22Rv1 (cell line): ENCODE data around the gene FIZ1.

Experiments
- ZFX ChIP-seq: fragments of 450-650 bp; IDR thresholded peaks from 2 replicates; pipeline ENCODE4 v1.6.1; 2017; ENCODE audit warnings: antibody characterized with exemption, borderline replicate concordance
- TF ChIP-seq, protein P1 (sequence below): fragments of 450-650 bp; IDR thresholded peaks from 2 replicates; pipeline ENCODE4 v1.5.1; 2017; ENCODE audit warnings: mild to moderate bottlenecking

DNA sequence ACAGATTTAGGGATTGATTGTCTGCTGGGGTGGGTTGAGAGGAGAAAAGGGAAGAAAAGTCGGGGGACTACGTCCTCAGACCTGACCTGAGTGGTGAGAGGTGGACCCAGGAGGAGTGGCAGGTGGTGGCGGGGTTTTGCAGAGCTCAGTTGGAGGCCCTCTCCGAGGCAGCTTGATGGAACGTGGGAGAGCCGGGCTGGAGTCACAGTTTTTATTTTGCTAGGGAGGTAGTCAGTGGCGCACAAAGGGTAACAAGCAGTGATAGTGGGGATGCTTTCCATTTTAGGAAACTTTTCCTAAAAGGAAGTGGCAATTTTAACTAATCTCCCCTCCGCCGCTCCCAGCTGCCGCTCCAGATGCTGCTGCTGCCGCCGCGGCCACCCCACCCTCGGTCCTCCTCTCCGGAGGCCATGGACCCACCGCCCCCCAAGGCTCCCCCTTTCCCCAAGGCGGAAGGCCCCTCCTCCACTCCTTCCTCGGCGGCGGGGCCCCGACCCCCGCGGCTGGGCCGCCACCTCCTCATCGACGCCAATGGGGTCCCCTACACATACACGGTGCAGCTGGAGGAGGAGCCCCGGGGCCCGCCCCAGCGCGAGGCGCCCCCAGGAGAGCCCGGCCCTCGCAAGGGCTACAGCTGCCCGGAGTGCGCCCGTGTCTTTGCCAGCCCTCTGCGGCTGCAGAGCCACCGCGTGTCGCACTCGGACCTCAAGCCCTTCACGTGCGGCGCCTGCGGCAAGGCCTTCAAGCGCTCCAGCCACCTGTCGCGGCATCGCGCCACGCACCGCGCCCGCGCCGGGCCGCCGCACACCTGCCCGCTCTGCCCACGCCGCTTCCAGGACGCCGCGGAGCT lies 43.1 kb upstream of the FIZ1 start:
- TF ChIP-seq, protein P1, sequence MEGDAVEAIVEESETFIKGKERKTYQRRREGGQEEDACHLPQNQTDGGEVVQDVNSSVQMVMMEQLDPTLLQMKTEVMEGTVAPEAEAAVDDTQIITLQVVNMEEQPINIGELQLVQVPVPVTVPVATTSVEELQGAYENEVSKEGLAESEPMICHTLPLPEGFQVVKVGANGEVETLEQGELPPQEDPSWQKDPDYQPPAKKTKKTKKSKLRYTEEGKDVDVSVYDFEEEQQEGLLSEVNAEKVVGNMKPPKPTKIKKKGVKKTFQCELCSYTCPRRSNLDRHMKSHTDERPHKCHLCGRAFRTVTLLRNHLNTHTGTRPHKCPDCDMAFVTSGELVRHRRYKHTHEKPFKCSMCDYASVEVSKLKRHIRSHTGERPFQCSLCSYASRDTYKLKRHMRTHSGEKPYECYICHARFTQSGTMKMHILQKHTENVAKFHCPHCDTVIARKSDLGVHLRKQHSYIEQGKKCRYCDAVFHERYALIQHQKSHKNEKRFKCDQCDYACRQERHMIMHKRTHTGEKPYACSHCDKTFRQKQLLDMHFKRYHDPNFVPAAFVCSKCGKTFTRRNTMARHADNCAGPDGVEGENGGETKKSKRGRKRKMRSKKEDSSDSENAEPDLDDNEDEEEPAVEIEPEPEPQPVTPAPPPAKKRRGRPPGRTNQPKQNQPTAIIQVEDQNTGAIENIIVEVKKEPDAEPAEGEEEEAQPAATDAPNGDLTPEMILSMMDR, result no peak
- no peak for TF ChIP-seq ZFX
